Astrocyte of the cerebellum (primary cell): ENCODE data around the gene PSPN.
"Not testable (repeated sequence)": the region's sequence is repeated elsewhere in the genome, so short reads cannot be mapped to it uniquely, and the experiment has no call there.

Experiments
- DNase-seq: peaks from one replicate; pipeline ENCODE4 v3.0.0-alpha.2; 2011; ENCODE audit warnings: low read depth
- H3K4me3 ChIP-seq: 2 replicates; pipeline ENCODE4 v1.5.1; 2011; ENCODE audit warnings: mild to moderate bottlenecking, low read depth, low read length, moderate library complexity
- in situ Hi-C: cut with HindIII; loops from 2 replicates; pipeline ENCODE4 v1.10.0; 2017; ENCODE audit warnings: low sequenced_read_pairs
- TF ChIP-seq, protein P1 (sequence below): IDR thresholded peaks from 2 replicates; pipeline ENCODE4 v1.5.1; 2012; ENCODE audit warnings: low read length, low read depth, moderate library complexity, mild to moderate bottlenecking; ENCODE audit errors: missing control alignments

The PSPN gene

DNA sequence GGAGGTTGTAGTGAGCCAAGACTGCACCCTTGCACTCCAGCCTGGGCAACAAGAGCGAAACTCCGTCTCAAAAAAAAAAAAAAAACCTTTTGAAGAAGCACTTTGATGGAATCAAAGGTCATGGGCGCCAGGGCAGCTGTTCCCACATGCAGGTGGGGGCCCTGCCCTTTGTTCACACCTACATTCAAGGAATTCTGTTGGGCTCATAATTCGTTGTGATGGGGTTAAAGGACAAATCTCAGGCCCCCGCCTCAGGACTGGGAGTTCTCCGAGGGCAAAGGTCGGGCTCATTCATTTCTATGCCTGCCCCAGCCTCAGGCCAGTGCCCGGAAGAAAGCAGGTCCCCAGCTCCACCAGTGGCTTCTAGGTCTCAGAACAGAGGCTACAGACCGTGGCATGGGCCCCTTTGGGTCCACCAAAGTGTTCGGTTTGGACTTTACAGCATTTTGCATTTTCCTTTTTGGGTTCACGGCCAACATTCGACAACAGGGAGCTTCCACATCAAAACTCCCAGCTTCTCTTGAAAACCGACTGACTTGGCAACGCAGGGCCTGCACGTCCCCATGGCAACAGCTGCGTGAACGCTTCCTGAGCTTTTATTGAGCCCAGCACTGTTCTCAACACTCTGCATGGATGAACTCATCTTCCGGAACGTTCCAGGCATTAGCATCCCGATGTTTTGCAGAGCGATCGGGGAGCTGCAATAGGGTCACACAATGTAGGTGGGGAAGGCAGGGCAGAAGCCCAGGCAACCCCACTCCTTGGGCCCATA lies 27.3 kb upstream of the PSPN start:
- in situ Hi-C loops, result no loop called here
- DNase-seq, result peak; percentile 46
- no peak overlapping the region for H3K4me3 ChIP-seq
- TF ChIP-seq, protein P1, sequence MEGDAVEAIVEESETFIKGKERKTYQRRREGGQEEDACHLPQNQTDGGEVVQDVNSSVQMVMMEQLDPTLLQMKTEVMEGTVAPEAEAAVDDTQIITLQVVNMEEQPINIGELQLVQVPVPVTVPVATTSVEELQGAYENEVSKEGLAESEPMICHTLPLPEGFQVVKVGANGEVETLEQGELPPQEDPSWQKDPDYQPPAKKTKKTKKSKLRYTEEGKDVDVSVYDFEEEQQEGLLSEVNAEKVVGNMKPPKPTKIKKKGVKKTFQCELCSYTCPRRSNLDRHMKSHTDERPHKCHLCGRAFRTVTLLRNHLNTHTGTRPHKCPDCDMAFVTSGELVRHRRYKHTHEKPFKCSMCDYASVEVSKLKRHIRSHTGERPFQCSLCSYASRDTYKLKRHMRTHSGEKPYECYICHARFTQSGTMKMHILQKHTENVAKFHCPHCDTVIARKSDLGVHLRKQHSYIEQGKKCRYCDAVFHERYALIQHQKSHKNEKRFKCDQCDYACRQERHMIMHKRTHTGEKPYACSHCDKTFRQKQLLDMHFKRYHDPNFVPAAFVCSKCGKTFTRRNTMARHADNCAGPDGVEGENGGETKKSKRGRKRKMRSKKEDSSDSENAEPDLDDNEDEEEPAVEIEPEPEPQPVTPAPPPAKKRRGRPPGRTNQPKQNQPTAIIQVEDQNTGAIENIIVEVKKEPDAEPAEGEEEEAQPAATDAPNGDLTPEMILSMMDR, result no peak

DNA sequence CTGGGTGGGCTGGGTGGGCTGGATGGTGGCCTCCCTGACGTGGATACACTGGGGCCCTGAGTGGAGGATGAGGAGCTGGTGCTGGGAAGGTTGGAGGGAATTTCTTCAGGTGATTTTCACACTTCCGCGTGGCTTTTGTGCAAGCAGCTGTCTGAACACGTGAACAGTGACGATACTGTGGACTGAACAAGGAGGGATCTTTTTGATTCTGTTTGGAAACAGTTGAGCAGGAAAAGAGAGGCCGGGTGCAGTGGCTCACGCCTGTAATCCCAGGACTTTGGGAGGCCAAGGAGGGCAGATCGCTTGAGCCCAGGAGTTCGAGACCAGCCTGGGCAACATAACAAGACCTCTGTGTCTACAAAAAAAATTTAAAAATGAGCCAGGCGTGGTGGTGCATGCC lies 26.3 kb upstream of the PSPN start:
- no peak overlapping the region for H3K4me3 ChIP-seq
- TF ChIP-seq, protein P1, result no peak
- DNase-seq, result no peak
- in situ Hi-C loops, result no loop called here

DNA sequence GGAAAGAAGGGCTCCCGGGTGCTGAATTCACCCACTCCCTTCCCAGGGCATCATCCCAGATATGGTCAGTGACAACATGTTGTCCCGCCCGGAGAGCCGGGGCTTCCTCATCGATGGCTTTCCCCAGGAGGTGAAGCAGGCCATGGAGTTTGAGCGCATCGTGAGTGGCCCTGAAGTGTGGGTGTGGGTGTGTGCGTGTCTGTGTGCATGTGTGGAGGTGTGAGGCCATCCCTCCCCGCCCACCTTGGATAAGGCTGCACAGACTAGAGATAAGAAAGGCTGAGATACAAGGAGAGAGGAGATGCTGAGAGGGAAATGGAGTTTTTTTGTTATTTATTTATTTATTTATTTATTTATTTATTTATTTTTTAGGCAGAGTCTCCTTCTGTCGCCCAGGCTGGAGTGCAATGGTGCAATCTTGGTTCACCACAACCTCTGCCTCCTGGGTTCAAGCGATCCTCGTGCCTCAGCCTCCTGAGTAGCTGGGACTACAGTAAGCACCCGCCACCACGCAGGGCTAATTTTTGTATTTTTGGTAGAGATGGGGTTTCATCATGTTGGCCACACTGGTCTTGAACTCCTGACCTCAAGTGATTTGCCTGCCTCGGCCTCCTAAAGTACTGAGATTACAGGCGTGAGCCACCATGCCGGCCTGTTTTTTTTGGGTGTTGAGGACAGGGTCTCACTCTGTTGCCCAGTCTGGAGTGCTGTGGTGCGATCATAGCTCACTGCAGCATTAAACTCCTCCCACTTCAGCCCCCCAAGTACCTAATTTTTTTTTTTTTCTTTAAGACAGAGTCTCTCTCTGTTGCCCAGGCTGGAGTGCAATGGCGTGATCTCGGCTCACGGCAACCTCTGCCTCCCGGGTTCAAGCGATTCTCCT lies 24.6 kb upstream of the PSPN start:
- in situ Hi-C loops, DNase-seq: not testable (repeated sequence)

DNA sequence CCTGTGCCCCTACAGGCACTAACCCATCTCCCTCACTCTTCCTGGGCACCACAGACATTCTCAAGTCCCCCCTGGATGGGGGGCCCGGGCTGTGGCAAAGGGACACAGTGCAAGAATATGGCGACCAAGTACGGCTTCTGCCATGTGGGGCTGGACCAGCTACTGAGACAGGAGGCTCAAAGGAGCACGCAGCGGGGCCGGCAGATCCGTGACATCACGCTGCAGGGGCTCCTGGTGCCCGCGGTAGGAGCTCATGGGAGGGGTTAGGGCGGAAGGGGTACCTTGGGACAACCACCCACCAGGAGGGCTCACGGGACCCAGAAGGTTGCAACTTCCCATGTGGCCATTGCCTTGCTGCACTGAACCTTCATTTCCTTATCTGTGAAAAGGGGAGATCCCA lies 20.6 kb upstream of the PSPN start:
- in situ Hi-C loops, result no loop called here
- TF ChIP-seq, protein P1, result no peak
- no peak for DNase-seq
- H3K4me3 ChIP-seq, result no peak overlapping the region

More for the DNA sequence above, 24.6 kb upstream of the PSPN start:
- not testable (repeated sequence) for H3K4me3 ChIP-seq

DNA sequence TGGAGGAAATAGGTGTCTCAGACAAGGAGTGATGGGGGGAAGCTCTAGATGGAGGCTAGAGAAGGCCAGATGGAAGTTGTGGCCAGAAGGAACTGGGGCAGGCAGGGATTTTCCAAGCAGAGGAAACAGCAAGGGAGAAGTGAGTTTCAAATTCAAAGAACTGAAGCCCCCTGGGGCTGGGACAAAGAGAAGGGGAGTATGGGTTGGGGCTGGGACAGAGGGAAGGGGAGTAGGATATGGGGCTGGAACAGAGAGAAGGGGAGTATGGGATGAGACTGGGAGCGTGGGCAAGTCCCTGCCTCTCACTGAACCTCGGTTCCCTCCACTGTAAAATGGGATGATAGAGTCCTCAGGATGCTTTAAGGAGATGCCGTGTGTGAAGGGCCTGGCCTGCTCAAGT lies 19.1 kb upstream of the PSPN start:
- TF ChIP-seq, protein P1, result no peak
- in situ Hi-C loops, result no loop called here
- DNase-seq, result no peak
- H3K4me3 ChIP-seq, result no peak overlapping the region

DNA sequence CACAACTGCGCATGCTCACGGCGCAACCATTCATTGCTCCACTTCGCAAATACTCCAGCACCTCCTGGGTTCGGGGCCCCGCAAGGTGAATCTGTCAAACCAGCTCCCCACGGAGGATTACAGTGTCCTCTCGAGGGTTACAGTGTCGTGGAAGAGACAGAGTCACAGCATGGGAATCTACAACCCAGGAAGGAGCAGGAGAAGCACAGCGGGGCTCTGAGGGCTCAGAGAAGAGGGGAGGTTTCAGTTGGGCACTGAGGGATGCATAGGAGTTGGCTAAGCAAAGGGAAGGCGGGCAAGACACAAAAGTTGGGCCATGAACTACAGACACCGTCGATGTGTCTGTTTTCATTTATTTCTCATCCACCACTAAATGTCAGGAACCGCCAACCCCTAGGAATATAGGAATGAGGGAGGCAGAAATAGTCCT lies 18.3 kb upstream of the PSPN start:
- TF ChIP-seq, protein P1, result no peak
- in situ Hi-C loops, result no loop called here
- DNase-seq, result no peak
- H3K4me3 ChIP-seq, result peak overlapping the region; percentile 79
